HL-60/S4 treated with retinoic acid at 250 ng/mL for 4 days and 3 days (cell line): ENCODE measurements around the gene TOP1.
"Not testable (repeated sequence)": the region's sequence is repeated elsewhere in the genome, so short reads cannot be mapped to it uniquely, and the experiment has no call there.

ENCODE experiments used
- in situ Hi-C: fragments of 300-500 bp; cut with MboI; formaldehyde crosslinking; loops from 2 replicates; pipeline ENCODE4 v1.7.0; 2022; ENCODE audit warnings: low sequenced_read_pairs

TOP1 gene

DNA sequence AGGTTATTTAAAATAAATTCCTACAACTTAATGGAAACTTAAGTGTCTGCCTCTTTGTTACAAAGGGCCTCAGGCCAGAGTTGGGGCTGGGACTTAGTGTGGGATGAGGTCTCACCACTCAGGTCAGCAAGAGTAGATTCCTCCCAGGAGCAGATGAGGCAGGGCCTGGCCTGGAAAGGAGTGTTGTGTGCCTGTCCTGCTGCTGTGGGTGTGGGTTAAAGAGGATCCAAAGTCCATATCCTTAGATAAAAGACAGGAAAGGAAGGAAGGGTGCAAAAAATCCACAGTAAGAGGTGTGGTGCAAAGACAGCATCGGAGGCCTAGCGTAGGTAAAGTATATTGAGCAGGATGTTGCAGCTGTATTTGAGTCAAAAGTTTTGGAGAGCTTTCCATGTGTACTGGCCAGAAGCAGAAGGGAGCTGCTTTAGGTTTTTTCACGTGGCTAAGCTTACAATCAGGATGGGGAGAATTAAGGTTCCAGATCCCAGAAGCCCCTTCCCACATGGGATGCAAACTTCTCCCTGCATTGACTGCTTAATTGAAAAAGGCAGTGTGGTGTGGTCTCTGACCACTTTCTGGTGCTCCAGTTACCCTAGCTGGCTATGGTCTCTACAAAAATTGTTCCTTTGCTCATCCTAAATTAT, 96.0 kb downstream of the TOP1 start:
- in situ Hi-C loops, result loop anchor here (25.0 kb wide), 1 partner anchor 1237 kb away; no protein-coding TSS in a partner anchor

DNA sequence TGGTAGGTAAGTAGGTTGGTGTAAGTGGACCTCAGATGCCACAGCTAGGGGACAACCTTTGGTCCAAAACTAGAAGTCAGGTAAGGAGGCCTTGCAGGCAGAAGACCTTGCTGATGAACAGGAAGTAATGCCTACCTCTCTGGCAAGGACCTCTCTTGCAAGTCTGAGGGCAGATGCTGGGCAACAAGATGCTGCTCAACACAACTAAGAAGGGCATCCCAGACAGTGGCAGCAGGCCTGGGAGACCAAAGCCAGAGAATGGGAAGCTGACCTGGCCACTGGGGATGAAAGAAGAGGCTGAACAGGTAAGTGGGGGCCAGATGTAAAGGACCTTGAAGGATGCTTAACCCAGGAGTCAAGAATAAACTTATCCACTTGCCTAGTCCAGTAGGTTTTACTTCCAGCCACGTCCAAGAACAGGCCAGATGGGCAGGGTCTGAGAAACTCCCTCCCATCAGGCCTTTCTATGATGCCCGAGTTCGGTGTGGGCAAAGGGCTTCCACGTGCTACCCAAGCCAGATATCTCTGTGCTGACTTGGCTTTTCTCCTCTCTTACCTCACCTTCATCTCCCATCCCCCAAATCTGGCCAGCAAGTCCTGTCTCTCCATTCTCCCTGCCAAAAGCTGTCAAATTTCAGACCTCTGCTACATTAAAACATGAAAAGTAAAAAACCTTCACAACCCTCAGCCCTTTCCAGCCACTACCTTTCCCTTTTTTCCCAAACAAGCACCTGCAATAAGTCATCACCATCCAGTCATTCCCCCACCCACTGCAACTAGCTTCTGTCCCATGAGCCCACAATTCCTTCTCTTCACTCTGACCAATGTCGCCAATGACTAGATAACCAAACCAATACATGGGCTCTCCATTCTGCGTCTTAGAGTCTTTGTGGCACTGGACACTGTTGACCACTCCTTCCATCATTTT, 97.2 kb downstream of the TOP1 start:
- in situ Hi-C loops, result no loop called here

DNA sequence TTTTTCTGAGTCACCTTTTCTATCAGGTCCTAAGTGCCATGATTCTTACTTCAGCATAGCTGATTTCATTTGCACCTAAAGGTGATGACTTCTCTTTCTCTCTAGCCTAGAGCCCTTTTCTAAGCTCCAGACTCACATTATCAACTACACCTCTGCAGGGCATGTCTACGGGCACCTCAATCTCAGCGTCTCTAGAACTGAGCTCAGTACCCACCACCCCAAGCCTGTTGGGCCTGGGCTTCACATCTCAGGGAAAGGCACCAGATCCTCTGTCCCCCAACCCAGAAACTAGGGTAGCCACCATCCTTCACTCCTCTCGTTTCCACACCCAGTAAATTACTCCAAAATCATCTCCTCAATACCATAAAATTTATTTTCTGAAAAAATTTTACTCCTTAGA, 98.1 kb downstream of the TOP1 start:
- in situ Hi-C loops, result no loop called here

DNA sequence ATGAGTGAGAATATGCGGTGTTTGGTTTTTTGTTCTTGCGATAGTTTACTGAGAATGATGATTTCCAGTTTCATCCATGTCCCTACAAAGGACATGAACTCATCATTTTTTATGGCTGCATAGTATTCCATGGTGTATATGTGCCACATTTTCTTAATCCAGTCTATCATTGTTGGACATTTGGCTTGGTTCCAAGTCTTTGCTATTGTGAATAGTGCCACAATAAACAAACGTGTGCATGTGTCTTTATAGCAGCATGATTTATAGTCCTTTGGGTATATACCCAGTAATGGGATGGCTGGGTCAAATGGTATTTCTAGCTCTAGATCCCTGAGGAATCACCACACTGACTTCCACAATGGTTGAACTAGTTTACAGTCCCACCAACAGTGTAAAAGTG, 99.7 kb downstream of the TOP1 start:
- in situ Hi-C loops, result not testable (repeated sequence)

DNA sequence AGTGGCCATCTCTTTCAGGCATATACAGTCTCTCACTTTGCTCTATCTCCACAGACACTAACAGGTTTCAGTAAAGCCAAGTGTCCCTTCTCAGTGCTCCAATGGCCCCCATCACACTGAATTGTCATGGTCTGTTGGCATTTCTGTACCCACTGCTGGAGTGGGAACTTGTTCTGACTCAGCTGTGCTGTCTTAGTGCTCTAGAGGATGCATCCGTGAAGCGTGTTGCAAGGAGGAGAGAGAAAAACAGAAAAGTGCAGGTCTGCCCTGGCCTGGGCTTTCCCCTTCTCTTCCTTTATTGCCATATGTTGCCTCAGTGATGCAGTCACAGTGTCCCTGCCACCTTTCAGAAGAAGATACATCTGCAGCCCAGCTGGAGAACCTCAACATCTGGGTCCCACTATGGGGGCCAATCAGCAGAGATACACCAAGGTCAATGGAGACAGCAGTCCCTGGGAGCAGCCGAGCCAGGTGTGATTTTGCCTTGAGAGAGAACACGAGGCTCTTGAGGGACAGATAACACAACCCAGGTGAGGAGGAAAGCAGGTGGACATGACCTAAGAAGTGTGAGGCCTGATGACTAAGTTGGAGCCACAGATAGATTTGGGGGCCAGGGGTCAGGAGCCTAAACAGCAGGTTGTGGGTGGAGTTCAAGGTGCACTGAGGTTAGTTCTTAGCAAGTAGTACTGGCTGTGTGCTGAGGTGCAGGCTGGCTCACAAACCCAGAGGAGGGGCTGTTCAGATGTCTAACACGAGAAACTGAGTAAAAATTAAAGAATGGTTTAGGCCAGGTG, 103.2 kb downstream of the TOP1 start:
- in situ Hi-C loops, result no loop called here

DNA sequence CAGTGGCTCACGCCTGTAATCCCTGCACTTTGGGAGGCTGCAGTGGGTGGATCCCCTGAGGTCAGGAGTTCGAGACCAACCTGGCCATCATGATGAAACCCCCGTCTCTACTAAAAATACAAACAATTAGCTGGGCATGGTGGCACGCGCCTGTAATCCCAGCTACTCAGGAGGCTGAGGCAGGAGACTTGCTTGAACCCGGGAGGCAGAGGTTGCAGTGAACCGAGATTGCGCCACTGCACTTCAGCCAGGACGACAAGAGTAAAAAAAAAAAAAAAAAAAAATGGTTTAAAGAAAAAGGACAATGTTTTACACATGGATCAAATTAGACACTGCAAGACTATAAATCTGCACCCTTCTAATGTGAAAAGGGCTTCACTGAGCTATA, 103.8 kb downstream of the TOP1 start:
- in situ Hi-C loops, result not testable (repeated sequence)

GRCh38 chr20:41133709-41134361, 105.2 kb downstream of the TOP1 start:
- in situ Hi-C loops, result no loop called here

GRCh38 chr20:41134362-41135186, 106.0 kb downstream of the TOP1 start:
- in situ Hi-C loops, result no loop called here

DNA sequence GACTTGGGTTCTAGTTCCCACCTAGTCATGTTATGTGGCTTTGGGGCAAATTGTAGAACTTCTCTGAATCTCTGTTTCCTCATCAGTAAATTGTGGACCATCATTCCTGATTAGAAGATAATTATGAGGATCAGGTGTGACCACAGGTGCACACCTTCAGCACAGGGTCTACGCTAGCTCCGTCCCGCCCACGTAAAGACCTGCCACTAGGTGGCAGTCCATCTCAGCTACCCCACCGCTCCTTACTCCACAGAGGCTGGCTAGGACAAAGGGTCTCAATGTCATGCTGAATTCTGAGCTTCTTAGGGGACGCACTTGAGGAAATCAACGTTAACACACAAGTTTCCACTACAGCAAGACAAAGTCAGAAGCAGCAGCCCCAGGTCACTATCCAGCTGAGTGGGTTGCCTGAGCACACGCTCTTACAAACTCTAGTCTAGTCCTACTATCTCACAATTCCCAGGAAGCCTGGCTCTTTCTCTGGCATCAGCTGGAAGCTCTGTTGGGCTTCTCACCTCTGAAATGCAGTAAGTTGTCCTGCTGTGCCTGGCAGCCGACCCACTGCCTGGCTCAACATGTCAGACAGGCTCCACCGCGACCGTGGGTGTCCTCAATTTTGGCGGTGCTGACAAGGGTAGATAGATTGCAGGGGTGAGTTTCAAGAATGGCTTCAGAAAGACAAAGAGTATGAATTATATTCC, 106.7 kb downstream of the TOP1 start:
- in situ Hi-C loops, result no loop called here

GRCh38 chr20:41135888-41136679, 107.5 kb downstream of the TOP1 start:
- in situ Hi-C loops, result no loop called here

- in situ Hi-C loops, result no loop called here
Observed at GRCh38 chr20:41136680-41137613, 108.3 kb downstream of the TOP1 start, which contains the start of gene PLCG1. TSS of gene PLCG1 (plus strand) at chr20:41137543. CDS start at chr20:41137642, 99 bp downstream.

DNA sequence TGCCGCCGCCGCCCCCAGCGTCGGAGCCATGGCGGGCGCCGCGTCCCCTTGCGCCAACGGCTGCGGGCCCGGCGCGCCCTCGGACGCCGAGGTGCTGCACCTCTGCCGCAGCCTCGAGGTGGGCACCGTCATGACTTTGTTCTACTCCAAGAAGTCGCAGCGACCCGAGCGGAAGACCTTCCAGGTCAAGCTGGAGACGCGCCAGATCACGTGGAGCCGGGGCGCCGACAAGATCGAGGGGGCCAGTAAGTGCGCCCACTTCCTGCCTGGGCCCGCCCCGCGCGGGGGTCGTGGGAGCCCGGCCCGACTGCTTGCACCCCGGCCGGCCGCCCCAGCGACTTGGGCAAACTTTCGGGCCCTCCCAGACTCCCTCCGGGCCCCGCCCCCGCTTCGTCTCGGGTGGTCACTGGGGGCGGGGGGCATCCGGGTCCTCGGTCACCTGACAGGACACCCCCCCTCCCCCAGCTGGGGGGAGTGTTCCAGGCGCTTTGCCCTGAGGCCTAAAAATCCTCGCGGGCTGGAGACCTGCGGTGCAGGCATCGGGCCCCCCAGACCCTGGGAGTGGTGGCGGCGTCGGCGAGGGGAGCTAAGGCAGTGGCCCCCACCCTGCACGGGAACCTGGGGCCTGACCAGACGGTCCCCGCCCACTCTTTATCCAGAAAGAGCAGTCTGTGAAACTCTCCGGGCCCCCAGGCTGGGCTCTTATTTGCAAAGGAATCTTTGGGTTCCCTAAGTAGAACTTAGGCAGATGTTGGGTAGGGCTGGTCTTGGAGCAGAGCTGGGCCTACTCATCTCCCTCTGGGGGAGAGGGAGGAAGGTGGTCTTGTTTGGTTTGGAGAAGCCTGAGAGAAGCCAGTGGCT, 109.2 kb downstream of the TOP1 start:
- in situ Hi-C loops, result no loop called here

- in situ Hi-C loops, result no loop called here
Observed at GRCh38 chr20:41138475-41139226, 110.0 kb downstream of the TOP1 start.

GRCh38 chr20:41139227-41140093, 110.8 kb downstream of the TOP1 start:
- in situ Hi-C loops, result no loop called here
